Activated T-helper 2 cell treated with anti-CD3 and anti-CD28 coated beads, Interferon-gamma antibody, Interleukin-2, Interleukin-4, amounts not matched to agents 10 μg/mL and 5 μg/mL and 100 μg/mL, durations not matched to agents 14 hours and 24 hours and 36 hours (primary cell): Measurements from ENCODE around the gene GTF2H4. TPM values are rescaled to one million over a fixed set of nuclear protein-coding genes. Genes with fewer than 3 reads are reported as not detected.
A peak's percentile ranks its signal among the peaks of the same experiment; 100 is the strongest.
"Not testable (repeated sequence)": the region's sequence is repeated elsewhere in the genome, so short reads cannot be mapped to it uniquely, and the experiment has no call there.

Source experiments
- DNase-seq: peaks from one replicate; pipeline ENCODE4 v3.0.0; 2021; ENCODE audit warnings: low spot score
- H3K27ac Mint-ChIP-seq: one replicate; pipeline ENCODE4 v1.8.0; 2021; ENCODE audit warnings: mixed read lengths
- H3K27me3 Mint-ChIP-seq: one replicate; pipeline ENCODE4 v1.8.0; 2021; ENCODE audit warnings: low read depth, mixed read lengths
- H3K36me3 Mint-ChIP-seq: one replicate; pipeline ENCODE4 v1.8.0; 2021; ENCODE audit warnings: low read depth, mixed read lengths
- H3K4me1 Mint-ChIP-seq: one replicate; pipeline ENCODE4 v1.8.0; 2021; ENCODE audit warnings: low read depth, mixed read lengths
- H3K4me3 Mint-ChIP-seq: one replicate; pipeline ENCODE4 v1.8.0; 2021; ENCODE audit warnings: low read depth, mild to moderate bottlenecking, moderate library complexity, mixed read lengths
- H3K9me3 Mint-ChIP-seq: one replicate; pipeline ENCODE4 v1.8.0; 2021; ENCODE audit warnings: mixed read lengths
- intact Hi-C: fragments of 100-400 bp; cut with micrococcal nuclease; formaldehyde crosslinking; loops from one replicate; pipeline ENCODE4 v1.15.1; 2023
- total RNA-seq: library from RNA; stranded (reverse); gene quantifications from 2 replicates; pipeline ENCODE4 v1.2.3, GENCODE V29; 2022

Gene GTF2H4
- total RNA-seq, 1 donor from 2014 or later, result 58.3 TPM

DNA sequence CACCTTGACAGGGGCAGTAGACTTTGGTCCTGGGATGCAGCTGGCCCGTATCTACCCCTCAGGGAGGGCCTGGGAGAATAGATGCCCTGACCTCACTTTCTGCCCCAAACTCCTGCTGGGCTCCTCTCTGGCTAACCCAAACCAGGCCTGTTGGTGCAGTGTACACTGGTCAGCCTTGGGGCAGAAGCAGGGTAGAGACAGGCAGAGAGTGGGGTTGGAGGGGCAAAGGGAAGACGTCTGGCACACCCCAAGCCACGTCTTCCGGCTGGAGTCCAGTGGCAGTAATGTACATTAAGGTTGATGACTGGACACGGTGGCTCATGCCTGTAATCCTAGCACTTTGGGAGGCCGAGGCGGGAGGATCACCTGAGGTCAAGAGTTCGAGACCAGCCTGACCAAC is 14.3 kb upstream of the GTF2H4 start:
- intact Hi-C loops, result no loop called here

DNA sequence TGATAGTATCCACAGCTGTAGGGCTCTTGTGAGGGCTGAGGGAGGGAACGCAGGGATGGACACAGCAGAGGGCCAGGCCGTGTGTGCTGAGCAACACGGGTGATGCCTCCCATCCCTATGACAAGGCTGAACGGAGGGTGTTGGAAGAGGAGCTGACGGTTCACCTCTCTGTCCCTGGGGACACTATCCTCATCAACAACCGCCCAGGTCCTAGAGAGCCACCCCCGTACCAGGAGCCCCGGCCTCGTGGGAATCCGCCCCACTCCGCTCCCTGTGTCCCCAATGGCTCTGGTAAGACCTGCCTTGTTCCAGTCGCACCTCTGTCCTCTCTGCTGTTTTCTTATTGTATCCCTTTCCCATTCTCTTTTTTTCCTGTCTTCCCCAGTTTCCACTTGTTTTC is 13.6 kb upstream of the GTF2H4 start:
- DNase-seq, result no peak
- intact Hi-C loops, result no loop called here
- no peaks in the 10 kb centered on the region for H3K4me1 Mint-ChIP-seq
- H3K4me3 Mint-ChIP-seq, result no peak overlapping the region
- no peak overlapping the region for H3K27ac Mint-ChIP-seq
- no peaks in the 10 kb centered on the region for H3K36me3 Mint-ChIP-seq
- H3K9me3 Mint-ChIP-seq, result no peaks in the 10 kb centered on the region
- no peaks in the 10 kb centered on the region for H3K27me3 Mint-ChIP-seq

More for the DNA sequence above, 14.3 kb upstream of the GTF2H4 start:
- Mint-ChIP-seq H3K4me1 (no peaks in the 10 kb centered on the region), H3K4me3 (no peak overlapping the region), H3K36me3 (no peaks in the 10 kb centered on the region), H3K9me3 (no peaks in the 10 kb centered on the region), H3K27ac (no peak overlapping the region), H3K27me3 (no peaks in the 10 kb centered on the region)
- DNase-seq, result no peak

DNA sequence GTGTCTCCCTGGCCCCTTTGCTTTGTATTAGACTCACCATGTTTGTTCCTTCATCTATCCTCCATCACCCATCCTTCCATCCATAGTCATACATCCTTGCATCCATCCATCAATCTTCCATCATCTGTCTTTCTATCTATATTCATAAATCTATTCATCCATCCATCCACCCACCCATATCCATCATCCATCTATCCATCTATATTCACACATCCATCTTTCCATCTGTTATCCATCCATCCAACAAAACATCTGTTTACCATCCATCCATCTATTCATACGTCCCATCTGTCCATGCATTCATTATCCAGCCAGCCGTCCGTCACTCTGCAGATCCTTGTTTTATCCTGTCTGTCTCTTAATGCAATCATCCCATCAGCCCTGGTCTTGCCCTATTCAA is 13.1 kb upstream of the GTF2H4 start:
- no peak overlapping the region for H3K27ac Mint-ChIP-seq
- H3K4me3 Mint-ChIP-seq, result no peak overlapping the region
- no peaks in the 10 kb centered on the region for H3K36me3 Mint-ChIP-seq
- no peaks in the 10 kb centered on the region for H3K27me3 Mint-ChIP-seq
- intact Hi-C loops, result no loop called here
- no peak for DNase-seq
- no peaks in the 10 kb centered on the region for H3K4me1 Mint-ChIP-seq
- no peaks in the 10 kb centered on the region for H3K9me3 Mint-ChIP-seq

DNA sequence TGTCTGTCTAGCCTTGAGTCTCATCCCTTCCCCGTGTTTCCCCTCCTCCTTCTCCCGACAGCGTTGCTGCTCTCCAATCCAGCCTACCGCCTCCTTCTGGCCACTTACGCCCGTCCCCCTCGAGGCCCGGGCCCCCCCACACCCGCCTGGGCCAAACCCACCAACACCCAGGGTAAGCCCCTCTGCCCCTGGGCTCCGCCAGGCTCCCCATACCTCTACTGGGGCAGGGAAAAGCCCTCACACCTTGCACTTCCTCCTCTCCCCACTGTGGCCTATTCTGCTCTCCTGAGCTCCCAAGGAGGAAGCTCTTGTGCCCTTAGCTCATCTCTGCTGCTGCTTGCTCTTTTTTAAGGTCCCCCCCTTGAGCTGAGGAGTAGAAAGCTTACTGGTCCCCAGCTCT is 12.7 kb upstream of the GTF2H4 start:
- intact Hi-C loops, result no loop called here
- Mint-ChIP-seq H3K9me3 (no peaks in the 10 kb centered on the region), H3K36me3 (no peaks in the 10 kb centered on the region), H3K27ac (no peak overlapping the region), H3K4me3 (no peak overlapping the region), H3K4me1 (no peaks in the 10 kb centered on the region), H3K27me3 (no peaks in the 10 kb centered on the region)
- no peak for DNase-seq

DNA sequence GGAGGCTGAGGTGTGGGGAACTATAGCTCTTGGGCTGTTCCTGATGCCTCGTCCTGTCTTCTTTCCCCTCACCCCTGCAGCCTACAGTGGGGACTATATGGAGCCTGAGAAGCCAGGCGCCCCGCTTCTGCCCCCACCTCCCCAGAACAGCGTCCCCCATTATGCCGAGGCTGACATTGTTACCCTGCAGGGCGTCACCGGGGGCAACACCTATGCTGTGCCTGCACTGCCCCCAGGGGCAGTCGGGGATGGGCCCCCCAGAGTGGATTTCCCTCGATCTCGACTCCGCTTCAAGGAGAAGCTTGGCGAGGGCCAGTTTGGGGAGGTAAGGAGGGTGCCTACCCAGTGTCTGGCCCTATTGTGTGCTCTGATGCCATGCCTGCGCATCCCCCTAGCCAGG is 11.5 kb upstream of the GTF2H4 start:
- Mint-ChIP-seq H3K4me3 (no peak overlapping the region), H3K27ac (no peak overlapping the region), H3K27me3 (no peaks in the 10 kb centered on the region), H3K36me3 (no peaks in the 10 kb centered on the region), H3K4me1 (no peaks in the 10 kb centered on the region), H3K9me3 (no peaks in the 10 kb centered on the region)
- DNase-seq, result no peak
- intact Hi-C loops, result no loop called here

DNA sequence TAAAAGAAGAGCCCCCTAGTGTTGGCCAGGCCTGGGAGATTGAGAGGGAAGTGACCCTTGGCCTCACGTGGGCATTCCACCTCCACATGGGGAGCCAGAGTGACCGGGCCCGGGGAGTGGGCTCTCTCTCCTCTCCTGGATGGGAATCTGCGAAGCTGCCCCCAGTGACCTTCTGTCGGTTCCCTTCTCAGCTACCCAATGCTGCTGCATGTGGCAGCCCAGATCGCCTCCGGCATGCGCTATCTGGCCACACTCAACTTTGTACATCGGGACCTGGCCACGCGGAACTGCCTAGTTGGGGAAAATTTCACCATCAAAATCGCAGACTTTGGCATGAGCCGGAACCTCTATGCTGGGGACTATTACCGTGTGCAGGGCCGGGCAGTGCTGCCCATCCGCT is 10.1 kb upstream of the GTF2H4 start:
- no peak for DNase-seq
- Mint-ChIP-seq H3K4me1 (peaks cover 1% of the 10 kb centered on the region), H3K9me3 (no peaks in the 10 kb centered on the region), H3K27me3 (no peaks in the 10 kb centered on the region), H3K36me3 (no peaks in the 10 kb centered on the region), H3K27ac (no peak overlapping the region), H3K4me3 (no peak overlapping the region)
- intact Hi-C loops, result no loop called here

DNA sequence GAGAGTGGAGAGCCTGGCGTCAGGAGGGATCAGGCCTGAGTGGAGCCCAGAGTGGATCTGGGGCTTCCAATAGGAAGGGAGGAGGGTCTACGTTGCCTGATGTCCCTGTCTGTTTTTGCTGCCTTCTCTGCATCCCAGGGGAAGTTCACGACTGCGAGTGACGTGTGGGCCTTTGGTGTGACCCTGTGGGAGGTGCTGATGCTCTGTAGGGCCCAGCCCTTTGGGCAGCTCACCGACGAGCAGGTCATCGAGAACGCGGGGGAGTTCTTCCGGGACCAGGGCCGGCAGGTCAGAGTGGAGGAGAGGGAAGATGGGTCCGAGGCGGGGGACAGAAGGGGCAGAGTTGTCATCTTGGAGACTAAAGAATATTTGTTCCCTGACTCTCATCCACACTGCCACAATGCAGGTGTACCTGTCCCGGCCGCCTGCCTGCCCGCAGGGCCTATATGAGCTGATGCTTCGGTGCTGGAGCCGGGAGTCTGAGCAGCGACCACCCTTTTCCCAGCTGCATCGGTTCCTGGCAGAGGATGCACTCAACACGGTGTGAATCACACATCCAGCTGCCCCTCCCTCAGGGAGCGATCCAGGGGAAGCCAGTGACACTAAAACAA is 9.2 kb upstream of the GTF2H4 start:
- Mint-ChIP-seq H3K27me3 (no peaks in the 10 kb centered on the region), H3K27ac (no peak overlapping the region), H3K36me3 (no peaks in the 10 kb centered on the region), H3K4me3 (no peak overlapping the region), H3K4me1 (peaks cover 1% of the 10 kb centered on the region), H3K9me3 (no peaks in the 10 kb centered on the region)
- intact Hi-C loops, result no loop called here
- no peak for DNase-seq

DNA sequence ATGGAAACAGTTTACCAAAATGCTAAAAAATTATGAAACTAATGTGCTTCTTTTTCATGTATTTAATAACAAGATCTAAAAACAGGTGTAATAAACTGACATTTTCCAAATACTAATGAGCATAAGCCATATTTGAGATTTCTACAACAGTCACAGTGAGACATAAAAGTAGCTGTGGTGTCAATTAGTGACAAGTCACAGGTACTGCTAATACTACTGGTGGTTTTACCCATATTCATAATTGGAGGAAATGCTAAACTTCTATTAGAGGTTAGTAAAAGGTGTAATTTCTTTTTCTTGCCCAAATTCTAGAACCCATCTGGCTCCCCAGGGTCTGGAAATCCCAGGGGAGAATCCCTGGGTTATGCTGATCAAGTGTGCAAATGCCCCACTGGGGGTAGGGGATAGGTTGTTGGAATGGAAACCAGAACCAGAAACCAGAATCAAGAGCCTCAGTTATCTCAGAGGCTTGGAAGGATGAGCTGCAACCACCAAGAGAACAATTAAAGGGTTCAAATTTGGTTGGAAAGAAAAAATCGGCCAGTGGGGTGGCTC is 7.1 kb upstream of the GTF2H4 start:
- DNase-seq, result no peak
- Mint-ChIP-seq H3K27me3 (no peaks in the 10 kb centered on the region), H3K9me3 (no peaks in the 10 kb centered on the region), H3K4me3 (no peak overlapping the region), H3K36me3 (no peaks in the 10 kb centered on the region), H3K27ac (no peak overlapping the region), H3K4me1 (peaks cover 1% of the 10 kb centered on the region)
- intact Hi-C loops, result no loop called here

DNA sequence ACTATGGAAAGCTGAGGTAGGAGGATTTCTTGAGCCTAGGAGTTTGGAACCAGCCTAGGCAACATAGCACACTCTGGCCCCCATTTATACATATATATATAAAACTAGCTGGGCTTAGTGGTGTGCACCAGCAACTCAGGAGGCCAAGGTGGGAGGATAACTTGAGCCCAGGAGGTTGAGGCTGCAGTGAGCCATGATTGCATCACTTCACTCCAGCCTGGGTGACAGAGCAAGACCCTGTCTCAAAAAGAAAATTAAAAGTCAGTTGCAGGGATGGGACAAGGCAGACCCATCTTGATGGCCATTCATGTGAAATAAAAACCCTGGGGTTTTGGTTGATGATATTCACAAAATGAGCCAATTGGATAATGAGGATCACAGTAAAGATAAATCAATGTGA is 6.6 kb upstream of the GTF2H4 start:
- Mint-ChIP-seq H3K4me1 (peaks cover 1% of the 10 kb centered on the region), H3K27ac (no peak overlapping the region), H3K4me3 (no peak overlapping the region), H3K9me3 (no peaks in the 10 kb centered on the region), H3K36me3 (no peaks in the 10 kb centered on the region), H3K27me3 (no peaks in the 10 kb centered on the region)
- intact Hi-C loops, result no loop called here
- DNase-seq, result no peak

DNA sequence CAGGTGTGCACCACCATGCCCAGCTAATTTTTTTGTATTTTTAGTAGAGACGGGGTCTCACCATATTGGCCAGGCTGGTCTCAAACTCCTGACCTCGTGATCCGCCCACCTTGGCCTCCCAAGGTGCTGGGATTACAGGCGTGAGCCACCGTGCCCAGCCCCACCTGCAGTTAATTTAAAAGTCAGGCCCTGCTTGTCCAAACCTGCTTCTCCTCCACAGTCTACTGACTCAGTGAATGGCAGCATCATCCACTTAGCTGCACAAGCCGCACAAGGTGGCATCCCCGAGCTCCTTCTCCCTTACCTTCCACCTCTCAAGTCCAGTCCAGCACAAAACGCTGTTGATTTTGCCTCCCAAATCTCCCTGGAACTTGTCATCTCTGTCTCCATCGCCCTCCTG is 5.8 kb upstream of the GTF2H4 start:
- DNase-seq, H3K9me3 Mint-ChIP-seq, H3K4me1 Mint-ChIP-seq, H3K36me3 Mint-ChIP-seq, intact Hi-C loops, H3K4me3 Mint-ChIP-seq, H3K27me3 Mint-ChIP-seq, H3K27ac Mint-ChIP-seq: not testable (repeated sequence)

DNA sequence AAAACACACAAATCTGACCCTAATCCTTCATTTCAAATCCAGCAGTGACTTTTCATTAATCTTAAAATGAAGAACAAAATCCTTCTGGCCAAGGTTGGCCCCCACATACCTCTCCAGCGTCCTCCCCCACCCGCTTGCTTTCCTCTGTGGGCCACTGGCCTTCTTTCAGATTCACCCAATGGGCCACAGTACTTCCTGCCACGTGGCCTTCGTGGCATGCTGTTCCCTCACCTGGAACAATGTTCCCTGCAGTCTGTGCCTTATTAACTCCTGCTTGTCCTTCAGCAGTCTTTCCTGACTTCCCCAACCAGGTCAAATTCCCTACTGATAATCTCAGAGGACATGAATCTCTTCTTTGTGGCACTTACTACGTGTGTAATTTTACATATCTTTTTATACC is 5.3 kb upstream of the GTF2H4 start:
- no peak for DNase-seq
- H3K36me3 Mint-ChIP-seq, result no peaks in the 10 kb centered on the region
- no peak overlapping the region for H3K27ac Mint-ChIP-seq
- intact Hi-C loops, result no loop called here
- H3K27me3 Mint-ChIP-seq, result no peaks in the 10 kb centered on the region
- H3K9me3 Mint-ChIP-seq, result no peaks in the 10 kb centered on the region
- peaks cover 4% of the 10 kb centered on the region for H3K4me1 Mint-ChIP-seq
- H3K4me3 Mint-ChIP-seq, result no peak overlapping the region

DNA sequence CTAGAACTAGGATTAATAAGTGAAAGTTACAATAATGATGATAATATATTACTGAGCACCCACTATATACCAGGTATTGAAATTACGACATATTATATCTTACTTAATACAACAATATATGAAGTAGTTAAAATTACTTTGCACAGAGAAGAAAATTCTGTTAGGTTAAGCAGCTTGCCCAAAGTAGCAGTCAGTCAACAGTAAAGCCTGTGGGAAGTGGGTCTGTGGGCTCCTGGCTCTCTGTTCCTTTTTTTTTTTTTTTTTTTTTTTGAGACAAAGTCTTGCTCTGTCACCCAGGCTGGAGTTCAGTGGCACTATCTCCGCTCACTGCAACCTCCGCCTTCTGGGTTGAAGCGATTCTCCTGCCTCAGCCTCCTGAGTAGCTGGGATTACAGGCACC is 4.8 kb upstream of the GTF2H4 start:
- Mint-ChIP-seq H3K27ac (no peak overlapping the region), H3K9me3 (no peaks in the 10 kb centered on the region), H3K36me3 (no peaks in the 10 kb centered on the region), H3K4me1 (peaks cover 4% of the 10 kb centered on the region), H3K27me3 (no peaks in the 10 kb centered on the region), H3K4me3 (no peak overlapping the region)
- intact Hi-C loops, result no loop called here
- no peak for DNase-seq

DNA sequence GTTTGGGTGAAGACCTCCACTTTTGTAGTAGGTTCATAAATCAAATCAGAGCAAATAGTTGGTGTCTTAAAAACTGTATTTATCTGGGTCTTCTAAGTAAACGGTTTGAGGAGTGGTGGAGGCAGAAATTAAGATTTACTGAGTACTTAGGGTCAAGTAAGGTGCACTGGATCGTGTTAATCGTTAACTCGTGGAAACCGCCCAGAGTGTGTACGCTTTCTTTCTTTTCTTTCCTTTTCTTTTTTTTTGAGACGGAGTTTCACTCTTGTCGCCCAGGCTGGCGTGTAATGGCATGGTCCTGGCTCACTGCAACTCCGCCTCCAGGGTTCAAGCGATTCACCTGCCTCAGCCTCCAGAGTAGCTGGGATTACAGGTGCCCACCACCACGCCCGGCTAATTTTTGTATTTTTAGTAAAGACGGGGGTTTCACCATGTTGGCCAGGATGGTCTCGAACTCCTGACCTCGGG is 683 bp upstream of the GTF2H4 start:
- intact Hi-C loops, H3K27ac Mint-ChIP-seq, H3K9me3 Mint-ChIP-seq, H3K27me3 Mint-ChIP-seq, DNase-seq: not testable (repeated sequence)
- Mint-ChIP-seq H3K36me3 (peaks cover 28% of the 10 kb centered on the region), H3K4me3 (peak overlapping the region; percentile 99), H3K4me1 (peaks cover 13% of the 10 kb centered on the region)

DNA sequence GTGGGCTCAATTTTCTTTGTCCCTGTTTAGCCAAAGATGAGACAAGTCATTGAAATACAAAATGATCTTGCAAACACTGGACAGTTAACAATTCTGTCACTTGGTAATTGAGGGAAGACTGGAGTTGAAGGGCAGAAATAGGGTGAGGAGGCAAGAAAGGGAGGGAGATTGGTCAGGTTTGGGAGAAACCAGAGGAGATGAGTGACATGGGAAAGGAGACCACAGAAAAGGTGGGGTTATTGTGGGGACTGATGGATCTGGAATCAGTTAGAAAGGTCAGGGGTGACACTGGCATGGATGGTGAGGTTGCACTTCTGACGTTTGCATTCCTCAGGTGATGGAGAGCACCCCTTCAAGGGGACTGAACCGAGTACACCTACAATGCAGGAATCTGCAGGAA is 693 bp downstream of the GTF2H4 start:
- intact Hi-C loops, result no loop called here
- Mint-ChIP-seq H3K4me1 (peaks cover 17% of the 10 kb centered on the region), H3K36me3 (peaks cover 42% of the 10 kb centered on the region), H3K9me3 (no peaks in the 10 kb centered on the region), H3K27me3 (no peaks in the 10 kb centered on the region), H3K4me3 (peak overlapping the region; percentile 99), H3K27ac (peak overlapping the region; percentile 81)
- no peak for DNase-seq
